ENCODE data around the gene C6orf118. TPM values are rescaled to one million over a fixed set of nuclear protein-coding genes. Genes with fewer than 3 reads are reported as not detected.

Gene C6orf118
- total RNA-seq, 2 donors from 2014 or later, result 0.57 TPM; not detected in 1

- Histone ChIP-seq H3K36me3 (no peaks in the 10 kb centered on the region), H3K4me1 (replicated peaks) (no peaks in the 10 kb centered on the region), H3K9me3 (no peaks in the 10 kb centered on the region), H3K27me3 (replicated peaks; ENCODE audit: insufficient read depth) (no peaks in the 10 kb centered on the region), H3K4me3 (no peak overlapping the region), H3K27ac (no peak overlapping the region)
- intact Hi-C loops (cut with DNase I), result no loop called here
- TF ChIP-seq POLR2AphosphoS5 (IDR thresholded peaks at IDR 0.05) (no peak), CTCF (IDR thresholded peaks at IDR 0.05) (no peak), POLR2A (IDR thresholded peaks at IDR 0.05) (no peak)
- no peak for DNase-seq (ENCODE audit: low spot score)
- WGBS, result 44% methylated on average over 2 of the region's 2 CpGs
These were observed 48.9 kb downstream of the C6orf118 start for GRCh38 chr6:165260462-165260861.

GRCh38 chr6:165249808-165250207, 59.6 kb downstream of the C6orf118 start:
- no peaks in the 10 kb centered on the region for H3K27me3 ChIP-seq (replicated peaks; ENCODE audit: insufficient read depth)
- no peak overlapping the region for H3K27ac ChIP-seq
- H3K36me3 ChIP-seq, result no peaks in the 10 kb centered on the region
- no peaks in the 10 kb centered on the region for H3K9me3 ChIP-seq
- H3K4me3 ChIP-seq, result no peak overlapping the region
- intact Hi-C loops (cut with DNase I), result no loop called here
- no peak for DNase-seq (ENCODE audit: low spot score)
- TF ChIP-seq CTCF (IDR thresholded peaks at IDR 0.05), result no peak
- TF ChIP-seq POLR2A (IDR thresholded peaks at IDR 0.05), result no peak
- TF ChIP-seq POLR2AphosphoS5 (IDR thresholded peaks at IDR 0.05), result no peak
- WGBS, result 71% methylated on average over 3 of the region's 3 CpGs
- H3K4me1 ChIP-seq (replicated peaks), result no peaks in the 10 kb centered on the region

DNA sequence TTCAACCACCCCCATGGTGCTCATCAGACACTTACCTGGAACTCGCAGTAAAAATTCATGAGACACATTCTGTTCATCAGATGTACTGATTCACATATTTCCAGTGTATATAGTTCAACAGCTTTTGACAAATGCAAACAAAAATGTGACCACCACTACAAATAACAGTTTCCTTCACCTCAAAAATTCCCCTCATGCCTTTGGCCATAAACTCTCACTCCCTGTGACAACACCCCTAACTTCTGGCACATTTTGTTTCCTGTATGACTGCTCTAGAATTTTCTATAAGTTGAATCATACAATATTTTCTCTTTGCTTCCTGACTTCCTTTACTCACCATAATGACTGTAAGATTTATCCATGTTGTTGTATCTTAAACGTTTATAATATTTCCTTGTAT, 63.7 kb downstream of the C6orf118 start:
- WGBS, result 30% methylated on average over 2 of the region's 2 CpGs
- no peaks in the 10 kb centered on the region for H3K27me3 ChIP-seq (replicated peaks; ENCODE audit: insufficient read depth)
- H3K9me3 ChIP-seq, result no peaks in the 10 kb centered on the region
- no peak for DNase-seq (ENCODE audit: low spot score)
- H3K4me3 ChIP-seq, result no peak overlapping the region
- TF ChIP-seq CTCF (IDR thresholded peaks at IDR 0.05), result no peak
- TF ChIP-seq POLR2A (IDR thresholded peaks at IDR 0.05), result no peak
- no peak for TF ChIP-seq POLR2AphosphoS5 (IDR thresholded peaks at IDR 0.05)
- H3K27ac ChIP-seq, result no peak overlapping the region
- intact Hi-C loops (cut with DNase I), result no loop called here
- no peaks in the 10 kb centered on the region for H3K36me3 ChIP-seq
- H3K4me1 ChIP-seq (replicated peaks), result no peaks in the 10 kb centered on the region

DNA sequence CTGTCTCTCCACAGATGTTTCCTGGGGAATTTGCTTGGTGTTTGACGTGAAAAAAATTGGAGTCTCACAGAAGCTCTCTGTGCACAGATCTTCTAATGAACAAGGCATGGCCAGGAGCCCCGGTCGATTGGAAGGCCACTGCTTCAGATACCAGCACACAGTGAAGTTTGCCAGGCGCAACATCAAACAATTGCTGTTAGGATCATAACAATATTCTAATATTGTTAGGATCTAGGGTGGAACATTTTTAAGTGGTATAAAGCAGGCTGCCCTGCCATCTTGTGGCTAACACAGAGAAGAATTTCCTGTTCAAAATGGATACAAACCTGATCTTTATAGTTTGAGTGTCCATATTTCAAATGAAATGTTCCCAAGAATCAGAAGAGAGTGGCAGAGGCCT, 64.1 kb downstream of the C6orf118 start:
- Histone ChIP-seq H3K4me3 (no peak overlapping the region), H3K27me3 (replicated peaks; ENCODE audit: insufficient read depth) (no peaks in the 10 kb centered on the region), H3K4me1 (replicated peaks) (no peaks in the 10 kb centered on the region), H3K36me3 (no peaks in the 10 kb centered on the region), H3K27ac (no peak overlapping the region), H3K9me3 (no peaks in the 10 kb centered on the region)
- TF ChIP-seq POLR2A (IDR thresholded peaks at IDR 0.05) (no peak), CTCF (IDR thresholded peaks at IDR 0.05) (peak in 2 of 4 experiments; percentile 16 to 27)
- WGBS, result 68% methylated on average over 4 of the region's 4 CpGs
- intact Hi-C loops (cut with DNase I), result no loop called here
- no peak for DNase-seq (ENCODE audit: low spot score)

DNA sequence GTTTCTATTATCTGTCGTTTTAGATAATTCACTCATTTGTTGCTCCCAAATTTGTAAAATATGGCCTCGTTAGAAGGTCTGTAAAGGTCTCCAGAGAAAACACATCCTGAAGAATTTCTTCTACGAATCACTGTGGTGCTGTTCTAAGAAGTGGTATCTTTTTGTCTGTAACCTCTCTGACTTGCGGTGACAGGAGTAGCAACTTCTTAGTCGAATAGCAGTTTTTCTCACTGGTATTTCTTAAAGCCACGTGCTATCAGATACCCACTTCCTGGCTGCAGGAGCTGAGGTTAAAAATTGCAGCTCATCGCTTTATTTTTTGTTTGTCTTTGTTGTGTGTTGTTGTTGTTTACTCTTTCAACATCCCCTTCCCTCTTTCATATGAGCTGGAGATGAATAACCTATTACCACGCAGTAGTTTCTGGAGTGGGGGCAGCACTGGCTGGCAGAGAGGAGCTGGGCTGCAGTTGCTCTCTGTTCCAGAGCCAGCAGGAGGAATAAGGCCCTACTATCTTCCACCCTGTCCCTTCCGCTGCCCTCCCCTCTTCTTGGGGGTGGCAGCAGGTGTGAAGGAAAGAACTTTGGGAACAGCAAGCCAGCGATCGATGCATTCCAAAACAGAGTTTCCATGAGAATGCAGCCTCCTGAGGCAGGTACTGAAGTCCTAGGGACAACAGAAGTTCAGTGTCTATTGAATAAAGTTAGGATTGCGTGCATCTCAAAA, 64.7 kb downstream of the C6orf118 start:
- no peaks in the 10 kb centered on the region for H3K9me3 ChIP-seq
- no peak overlapping the region for H3K27ac ChIP-seq
- H3K27me3 ChIP-seq (replicated peaks; ENCODE audit: insufficient read depth), result no peaks in the 10 kb centered on the region
- no peak for TF ChIP-seq CTCF (IDR thresholded peaks at IDR 0.05)
- 79% methylated on average over 12 of the region's 12 CpGs for WGBS
- no peak overlapping the region for H3K4me3 ChIP-seq
- no peaks in the 10 kb centered on the region for H3K4me1 ChIP-seq (replicated peaks)
- no peaks in the 10 kb centered on the region for H3K36me3 ChIP-seq
- no peak for DNase-seq (ENCODE audit: low spot score)
- intact Hi-C loops (cut with DNase I), result no loop called here

Data from prostate gland (tissue), 2 donors.